Activated naive CD8-positive, alpha-beta T cell treated with anti-CD3 and anti-CD28 coated beads, Interleukin-2, amount 50 U/mL, for 16 hours (primary cell): ENCODE results near the gene HYAL3.
"Not testable (repeated sequence)": the region's sequence is repeated elsewhere in the genome, so short reads cannot be mapped to it uniquely, and the experiment has no call there.

ENCODE experiments used
- DNase-seq: peaks from one replicate; pipeline ENCODE4 v3.0.0-alpha.2; 2020; ENCODE audit warnings: low read depth, low spot score

HYAL3 gene

DNA sequence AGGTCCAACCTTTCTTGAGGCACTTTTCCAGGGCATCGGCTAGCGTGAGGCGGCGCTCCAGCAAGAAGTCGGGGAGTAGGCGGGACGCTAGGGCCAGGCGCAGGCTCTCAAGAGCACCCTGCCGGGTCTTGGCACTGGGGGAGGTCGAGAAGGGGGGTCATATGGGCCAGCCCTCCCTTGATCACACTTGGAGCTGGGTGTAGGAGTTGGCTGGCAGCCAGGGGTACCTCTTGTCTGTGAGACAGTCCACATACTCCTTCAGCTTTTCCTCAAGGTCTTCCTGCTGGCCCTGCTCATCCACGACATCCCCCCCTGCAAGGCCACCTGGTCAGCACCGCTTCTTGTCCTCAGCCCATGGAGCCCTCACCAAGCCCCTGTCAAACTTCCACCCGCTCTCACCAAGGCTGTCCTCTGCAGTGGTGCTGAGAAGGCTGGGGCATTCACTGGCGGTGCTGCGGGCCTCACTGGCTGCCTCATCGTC is 9.0 kb downstream of the HYAL3 start:
- DNase-seq = no peak

DNA sequence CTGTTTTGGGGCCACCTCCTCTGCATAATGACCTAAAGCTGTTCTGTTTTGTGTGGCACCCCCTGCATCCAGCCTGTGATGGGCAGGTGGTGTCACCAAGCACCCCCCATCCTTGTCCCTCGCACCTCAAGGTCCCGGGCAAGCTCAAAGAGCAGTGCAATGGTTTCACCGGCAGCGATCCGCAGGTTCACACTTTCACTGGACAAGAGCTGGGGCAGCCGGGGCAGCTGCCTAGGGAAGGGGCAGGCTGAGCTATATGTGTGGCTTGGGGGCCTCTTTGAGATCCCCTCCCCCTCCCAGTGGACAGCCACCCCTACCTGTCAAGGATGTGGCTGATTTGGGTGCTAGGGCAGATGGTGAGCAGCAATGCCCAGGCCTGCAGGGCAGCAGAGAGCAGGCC is 10.1 kb downstream of the HYAL3 start:
- no peak for DNase-seq

DNA sequence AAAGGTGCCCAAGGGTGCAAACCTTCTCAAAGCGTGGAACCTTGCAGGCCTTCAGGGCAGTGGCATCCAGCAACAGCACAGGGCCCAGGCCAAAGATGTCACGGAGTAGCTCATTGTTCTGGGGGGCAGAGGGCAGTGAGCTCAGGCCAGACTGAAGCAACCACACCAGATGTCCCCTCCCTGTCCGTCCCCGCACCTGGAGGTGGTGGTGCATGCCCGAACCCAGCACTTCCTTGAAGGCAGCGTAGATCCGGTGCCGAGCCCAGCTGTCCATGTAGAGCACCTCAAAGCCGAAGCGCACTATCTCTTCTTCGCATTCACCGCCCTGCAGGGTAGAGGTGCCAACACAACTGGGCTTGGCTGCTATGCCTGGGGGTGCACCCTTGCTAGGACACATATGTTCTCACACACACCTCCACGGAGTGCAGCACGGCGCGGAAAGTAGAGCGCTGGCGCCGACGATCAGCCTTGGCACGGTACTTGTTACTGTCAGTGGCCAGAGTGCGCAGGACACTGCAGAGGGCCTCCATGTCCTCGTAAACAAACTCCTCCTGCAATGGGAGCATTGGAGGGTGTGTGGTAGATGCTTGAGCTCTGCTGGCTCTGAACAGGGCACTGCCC is 10.7 kb downstream of the HYAL3 start:
- DNase-seq = no peak

DNA sequence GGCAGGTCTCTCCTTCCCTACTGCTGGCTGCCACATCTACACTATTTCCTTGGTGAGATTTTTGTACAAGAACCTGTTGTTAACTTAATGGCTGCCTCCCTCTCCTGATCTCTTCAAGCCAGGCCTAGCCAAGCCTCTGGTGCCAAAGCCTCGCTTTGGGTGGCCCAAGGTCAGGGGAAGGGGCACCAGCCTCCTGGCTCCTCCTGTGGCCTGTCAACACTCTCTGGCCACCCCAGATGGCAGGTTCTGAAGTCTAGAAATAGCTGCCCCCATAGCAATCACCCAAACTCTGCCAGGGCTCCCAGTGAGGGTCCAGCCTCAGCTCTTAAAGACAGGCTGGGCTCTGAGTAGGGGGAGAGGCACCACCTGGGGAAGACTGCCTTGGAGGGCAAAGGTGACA is 11.9 kb downstream of the HYAL3 start:
- no peak for DNase-seq

DNA sequence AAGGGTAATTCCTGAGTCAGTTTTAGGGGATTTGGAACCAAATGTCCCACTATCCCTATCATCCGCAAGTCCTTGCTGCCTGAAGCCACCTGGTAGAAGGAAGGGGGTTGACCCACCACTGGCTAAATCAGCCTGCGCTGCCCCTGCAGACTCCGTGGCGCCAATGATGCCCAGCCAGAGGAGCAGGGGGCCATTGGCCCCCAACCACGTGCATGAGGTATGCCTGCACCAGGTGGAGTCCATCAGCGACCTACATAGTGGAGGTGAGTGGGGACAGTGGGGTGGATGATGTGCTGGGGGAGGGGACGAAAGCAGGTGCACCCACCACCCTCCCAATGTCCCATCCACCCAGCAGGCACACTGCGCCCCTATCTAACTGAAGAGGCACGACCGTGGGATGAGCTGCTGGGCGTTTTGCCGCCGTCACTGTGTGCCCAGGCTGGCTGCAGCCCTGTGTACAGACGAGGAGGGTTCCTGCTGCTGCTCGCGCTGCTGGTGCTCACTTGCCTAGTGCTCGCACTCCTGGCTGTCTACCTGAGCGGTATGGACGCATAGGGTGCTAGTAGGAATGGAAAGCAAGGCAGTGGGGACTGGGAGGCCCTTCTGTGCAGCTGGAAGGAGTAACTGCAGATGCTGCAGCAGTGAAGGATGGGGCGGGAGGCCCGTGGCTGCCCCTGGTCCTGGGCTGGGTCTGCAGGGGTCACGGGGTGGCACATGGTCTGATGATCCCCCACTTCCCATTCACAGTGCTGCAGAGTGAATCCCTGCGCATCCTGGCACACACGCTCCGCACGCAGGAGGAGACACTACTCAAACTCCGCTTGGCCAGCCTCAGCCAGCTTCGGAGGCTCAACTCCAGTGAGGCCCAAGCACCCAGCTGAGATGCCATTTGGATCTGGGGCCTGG is 12.6 kb downstream of the HYAL3 start:
- DNase-seq = no peak

DNA sequence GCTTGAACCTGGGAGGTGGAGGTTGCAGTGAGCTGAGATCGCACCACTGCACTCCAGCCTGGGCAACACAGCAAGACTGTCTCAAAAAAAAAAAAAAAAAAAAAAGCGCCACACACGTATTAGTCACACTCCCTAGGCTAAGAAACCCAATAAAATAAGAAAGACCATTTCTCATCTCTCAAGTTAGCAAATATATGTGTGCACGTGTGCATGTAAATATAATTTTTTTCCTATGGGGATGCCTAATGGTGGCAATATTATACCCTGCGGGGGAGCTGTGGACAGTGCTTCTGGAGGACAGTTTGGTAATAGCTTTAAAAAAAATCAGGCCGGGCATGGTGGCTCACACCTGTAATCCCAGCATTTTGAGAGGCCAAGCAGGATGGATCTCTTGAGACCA is 15.1 kb downstream of the HYAL3 start:
- DNase-seq = not testable (repeated sequence)

DNA sequence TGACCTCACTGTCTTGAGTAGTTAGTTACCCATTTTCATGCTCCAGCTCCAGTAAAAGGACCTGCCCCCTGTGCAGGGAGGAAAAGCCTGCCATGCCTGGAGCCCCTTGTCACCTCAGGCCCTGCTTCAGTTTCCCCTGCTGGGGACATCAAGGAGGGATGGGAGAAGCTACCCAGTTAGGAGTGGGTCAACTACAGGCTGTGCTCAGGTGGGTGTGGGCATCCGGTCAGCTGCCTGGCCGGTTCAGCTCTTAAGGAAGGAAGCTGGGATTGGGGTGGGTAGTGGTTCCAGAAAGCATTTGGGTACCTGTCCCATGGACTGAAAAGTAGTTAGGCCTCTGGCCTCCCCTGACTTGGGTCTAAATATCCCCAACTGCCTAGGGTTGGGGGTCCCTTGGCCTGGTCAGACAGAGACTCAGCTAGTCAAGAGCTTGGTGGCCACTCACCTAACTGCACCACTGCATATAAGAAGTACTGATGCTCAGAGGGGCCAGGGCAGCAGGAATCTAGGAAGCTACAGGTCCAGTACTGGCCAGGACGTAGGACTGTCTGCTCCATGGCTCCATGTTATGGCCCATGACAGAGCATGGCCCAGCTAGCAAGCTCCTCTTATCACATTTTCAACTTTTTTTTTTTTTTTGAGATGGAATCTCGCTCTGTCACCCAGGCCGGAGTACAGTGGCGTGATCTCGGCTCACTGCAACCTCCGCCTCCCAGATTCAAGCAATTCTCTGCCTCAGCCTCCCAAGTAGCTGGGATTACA is 19.8 kb downstream of the HYAL3 start:
- DNase-seq = no peak

DNA sequence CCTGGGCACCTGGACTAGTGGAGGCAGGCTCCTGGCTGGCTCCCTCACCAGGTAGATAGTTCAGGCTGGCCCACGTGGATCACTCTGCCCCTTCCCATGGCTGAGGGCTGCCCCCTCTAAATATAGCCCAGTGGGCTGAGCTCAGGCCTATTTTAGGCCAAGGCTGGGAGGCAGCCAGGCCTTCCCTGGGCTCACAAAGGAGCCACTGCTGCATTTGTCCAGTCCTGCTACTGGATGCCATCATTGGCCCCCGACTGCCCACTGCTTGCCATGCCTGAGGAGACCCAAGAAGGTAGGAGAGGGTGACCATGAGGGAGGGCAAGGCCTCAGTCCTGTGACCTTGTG is 20.4 kb downstream of the HYAL3 start, which contains the start of gene LSMEM2:
TSS of gene LSMEM2 (plus strand) at position 208 of the 345 bp plus-strand sequence. CDS start at position 235, 27 bp downstream.
- no peak for DNase-seq

DNA sequence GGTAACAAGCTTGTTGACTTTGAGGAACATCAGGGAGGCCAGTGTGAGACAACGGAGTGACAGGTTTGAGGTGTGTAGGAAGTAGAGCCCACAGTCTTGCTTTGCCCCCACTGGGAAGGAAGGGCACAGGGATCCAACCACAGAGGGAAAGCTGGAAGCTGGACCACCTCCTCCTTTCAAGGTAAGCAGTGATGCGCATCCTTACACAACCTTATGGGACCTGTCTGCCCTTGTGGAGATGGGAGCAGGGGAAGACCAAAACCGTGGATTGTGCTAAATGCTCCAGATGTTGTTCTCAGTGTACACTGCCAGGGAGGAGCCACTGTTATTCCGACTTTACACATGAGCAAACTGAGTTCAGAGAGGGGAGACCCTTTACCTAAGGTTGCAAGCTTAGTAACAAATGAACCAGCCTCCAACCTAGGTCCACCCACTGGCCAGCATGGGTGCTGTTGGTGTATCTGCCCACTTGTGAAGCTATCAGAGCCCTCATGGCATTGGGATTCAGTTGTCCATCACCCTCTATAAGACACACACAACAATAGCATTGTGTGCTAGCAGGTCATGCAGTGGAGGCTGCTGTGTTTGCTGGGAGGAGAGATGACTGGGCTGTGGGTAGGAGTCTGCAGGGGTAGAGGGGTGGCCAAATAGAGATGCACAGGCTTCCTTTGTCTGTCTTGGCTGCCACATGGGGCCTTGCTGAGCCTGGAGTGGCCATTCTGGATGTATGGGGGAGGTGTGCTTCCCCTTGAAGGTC is 20.9 kb downstream of the HYAL3 start:
- DNase-seq = no peak

DNA sequence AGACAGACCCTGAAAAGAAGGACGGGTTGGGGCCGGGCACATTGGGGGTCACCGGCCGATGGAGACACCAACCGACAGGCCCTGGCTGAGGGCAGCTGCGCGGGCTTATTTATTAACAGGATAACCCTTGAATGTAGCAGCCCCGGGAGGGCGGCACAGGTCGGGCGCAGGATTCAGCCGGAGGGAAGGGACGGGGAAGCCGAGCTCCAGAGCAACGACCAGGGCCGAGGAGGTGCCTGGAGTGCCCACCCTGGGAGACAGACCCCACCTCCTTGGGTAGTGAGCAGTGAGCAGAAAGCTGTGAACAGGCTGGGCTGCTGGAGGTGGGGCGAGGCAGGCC is 22.5 kb downstream of the HYAL3 start:
- no peak for DNase-seq

DNA sequence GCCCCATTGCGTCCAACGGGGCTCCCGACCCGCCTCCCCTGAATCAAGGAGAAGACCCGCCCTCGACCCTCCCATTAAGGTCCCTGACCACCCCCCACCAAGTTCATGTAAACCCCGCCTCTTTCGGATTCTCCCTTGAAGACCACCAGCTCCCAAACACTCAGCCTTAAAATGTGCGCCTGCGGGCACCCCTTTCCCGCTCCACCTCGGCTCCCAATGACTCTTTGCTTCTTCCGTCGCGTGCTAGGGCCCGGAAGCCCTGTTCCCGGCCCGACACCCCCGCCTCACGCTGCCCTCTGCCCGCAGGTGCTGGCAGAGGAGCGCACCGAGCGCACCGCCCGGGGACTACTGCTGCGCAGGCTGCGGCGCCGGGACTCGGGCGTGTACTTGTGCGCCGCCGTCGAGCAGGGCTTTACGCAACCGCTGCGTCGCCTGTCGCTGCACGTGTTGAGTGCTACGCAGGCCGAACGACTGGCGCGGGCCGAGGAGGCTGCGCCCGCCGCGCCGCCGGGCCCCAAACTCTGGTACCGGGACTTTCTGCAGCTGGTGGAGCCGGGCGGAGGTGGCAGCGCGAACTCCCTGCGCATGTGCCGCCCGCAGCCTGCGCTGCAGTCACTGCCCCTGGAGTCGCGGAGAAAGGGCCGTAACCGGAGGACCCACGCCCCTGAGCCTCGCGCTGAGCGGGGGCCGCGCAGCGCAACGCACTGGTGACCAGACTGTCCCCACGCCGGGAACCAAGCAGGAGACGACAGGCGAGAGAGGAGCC is 23.0 kb downstream of the HYAL3 start:
- DNase-seq = no peak

DNA sequence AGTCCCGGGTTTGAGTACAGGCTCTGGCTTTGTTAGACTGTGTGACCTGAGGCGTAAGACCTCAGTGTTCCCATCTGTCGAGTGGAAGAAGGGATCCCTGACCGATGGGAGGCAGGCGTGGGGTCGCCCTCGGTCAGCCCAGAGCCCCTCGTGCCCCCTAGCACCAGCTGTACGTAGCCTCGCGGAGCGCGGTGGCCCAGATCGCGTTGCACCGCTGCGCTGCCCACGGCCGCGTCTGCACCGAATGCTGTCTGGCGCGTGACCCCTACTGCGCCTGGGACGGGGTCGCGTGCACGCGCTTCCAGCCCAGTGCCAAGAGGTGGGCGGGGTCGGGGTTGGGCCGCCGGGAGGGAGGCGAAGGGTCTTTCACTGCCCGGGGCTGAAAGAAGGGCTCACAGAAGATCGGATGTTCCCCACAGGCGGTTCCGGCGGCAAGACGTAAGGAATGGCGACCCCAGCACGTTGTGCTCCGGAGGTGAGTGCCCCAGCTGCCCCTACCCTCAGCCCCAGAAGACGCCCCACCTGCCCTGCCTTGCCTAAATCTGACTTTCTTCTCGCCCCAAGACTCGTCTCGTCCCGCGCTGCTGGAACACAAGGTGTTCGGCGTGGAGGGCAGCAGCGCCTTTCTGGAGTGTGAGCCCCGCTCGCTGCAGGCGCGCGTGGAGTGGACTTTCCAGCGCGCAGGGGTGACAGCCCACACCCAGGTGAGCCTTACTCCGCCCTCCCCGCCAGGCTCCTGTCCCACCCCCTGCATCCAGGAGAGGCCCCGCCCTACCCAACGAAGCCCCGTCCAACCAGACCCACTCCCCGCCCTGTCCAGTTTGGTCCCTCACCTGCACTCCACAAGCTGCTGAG is 23.8 kb downstream of the HYAL3 start:
- DNase-seq = no peak

DNA sequence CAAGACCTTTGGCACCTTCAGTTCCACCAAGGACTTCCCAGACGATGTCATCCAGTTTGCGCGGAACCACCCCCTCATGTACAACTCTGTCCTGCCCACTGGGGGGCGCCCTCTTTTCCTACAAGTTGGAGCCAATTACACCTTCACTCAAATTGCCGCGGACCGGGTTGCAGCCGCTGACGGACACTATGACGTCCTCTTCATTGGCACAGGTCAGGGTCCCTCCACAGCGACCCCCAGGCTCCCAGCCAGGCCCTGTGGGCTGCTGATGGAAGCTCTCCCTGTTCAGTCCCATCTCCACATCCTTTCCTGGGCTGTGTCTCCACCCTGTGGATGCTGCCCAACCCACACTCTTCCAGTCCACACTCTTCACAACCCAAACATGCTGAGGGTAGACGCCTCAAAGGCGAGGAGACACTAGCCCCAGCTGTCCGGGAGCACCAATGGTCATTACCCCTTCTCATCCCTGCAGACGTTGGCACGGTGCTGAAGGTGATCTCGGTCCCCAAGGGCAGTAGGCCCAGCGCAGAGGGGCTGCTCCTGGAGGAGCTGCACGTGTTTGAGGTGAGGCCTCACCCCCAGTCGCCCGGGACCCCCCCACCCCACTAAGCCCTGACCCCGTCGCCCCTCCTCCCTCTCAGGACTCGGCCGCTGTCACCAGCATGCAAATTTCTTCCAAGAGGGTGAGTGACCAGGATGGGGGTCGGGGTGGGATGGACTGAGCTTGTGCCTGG is 24.7 kb downstream of the HYAL3 start:
- DNase-seq = peak; percentile 53

DNA sequence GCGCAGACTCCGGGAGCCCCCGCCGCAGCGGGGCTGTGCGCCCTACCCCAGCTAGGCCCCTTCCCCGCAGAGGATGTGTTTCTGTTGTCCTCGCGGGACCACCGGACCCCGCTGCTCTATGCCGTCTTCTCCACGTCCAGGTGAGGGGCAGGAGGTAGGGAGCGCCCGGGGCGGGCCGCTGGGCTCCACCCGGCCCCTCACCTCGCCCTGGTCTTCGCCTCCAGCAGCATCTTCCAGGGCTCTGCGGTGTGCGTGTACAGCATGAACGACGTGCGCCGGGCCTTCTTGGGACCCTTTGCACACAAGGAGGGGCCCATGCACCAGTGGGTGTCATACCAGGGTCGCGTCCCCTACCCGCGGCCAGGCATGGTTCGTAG is 25.5 kb downstream of the HYAL3 start:
- DNase-seq = no peak

DNA sequence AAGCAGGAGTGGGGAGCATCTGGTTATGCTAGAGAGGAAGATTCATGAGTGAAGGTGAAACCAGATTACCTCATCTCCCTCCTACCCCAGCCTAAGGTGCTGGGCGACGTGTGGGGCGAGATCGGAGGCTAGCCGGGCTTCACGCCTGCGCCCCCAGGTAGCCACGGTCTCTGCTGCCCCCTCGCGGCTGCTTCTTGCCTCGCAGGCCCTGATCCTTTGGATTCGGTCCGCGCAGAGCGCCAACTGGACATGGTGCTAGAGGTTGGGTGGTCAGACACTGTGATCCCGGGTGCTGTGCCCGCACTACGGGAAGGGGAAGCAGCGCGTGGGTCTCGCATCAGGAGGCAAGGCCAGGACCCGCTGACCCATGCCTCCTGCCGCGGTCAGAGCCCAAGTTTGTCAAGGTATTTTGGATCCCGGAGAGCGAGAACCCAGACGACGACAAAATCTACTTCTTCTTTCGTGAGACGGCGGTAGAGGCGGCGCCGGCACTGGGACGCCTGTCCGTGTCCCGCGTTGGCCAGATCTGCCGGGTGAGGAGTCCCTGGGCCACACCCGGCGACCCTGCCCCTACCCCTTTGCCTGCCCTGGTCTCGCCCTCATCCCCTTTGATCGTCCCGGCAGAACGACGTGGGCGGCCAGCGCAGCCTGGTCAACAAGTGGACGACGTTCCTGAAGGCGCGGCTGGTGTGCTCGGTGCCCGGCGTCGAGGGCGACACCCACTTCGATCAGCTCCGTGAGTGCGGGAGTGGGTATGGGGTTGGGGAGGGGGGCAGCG is 26.1 kb downstream of the HYAL3 start:
- peak; percentile 76 for DNase-seq

DNA sequence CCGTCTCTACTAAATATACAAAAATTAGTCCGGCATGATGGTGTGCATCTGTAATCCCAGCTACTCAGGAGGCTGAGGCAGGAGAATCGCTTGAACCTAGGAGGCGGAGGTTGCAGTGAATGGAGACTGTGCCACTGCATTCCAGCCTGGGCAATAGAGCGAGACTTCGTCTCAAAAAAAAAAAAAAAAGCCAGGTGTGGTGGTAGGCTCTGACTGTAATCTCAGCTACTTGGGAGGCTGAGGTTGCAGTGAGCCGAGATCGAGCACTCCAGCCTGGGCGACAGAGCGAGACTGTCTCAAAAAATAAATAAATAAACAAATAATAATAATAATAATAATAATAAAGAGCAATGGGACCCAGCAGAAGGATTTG is 26.7 kb downstream of the HYAL3 start:
- DNase-seq = not testable (repeated sequence)

DNA sequence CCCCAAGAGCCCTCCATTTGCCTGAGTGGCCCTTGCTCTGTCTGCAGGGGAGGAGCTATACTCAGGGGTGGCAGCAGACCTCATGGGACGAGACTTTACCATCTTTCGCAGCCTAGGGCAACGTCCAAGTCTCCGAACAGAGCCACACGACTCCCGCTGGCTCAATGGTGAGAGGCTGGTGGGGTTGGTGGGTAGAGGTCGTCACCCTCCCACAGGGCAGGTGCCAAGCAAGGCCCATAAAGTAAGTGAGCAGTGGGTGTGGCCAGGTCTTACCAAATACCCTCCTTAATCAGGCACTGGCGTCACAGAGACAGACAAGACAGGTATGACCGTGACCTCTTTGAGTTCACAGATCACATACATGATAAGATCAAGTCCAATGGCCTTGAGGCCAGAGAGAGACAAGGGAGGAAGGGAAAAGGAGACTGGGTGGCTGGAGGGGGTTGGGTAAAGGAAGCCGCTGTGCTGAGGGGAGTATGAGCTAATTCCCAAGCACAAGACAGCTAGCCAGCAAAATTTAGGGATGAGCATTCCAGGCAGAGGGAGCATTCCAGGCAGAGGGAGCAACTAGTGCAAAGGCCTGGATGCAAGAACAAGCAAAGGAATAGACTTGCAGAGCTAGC is 27.8 kb downstream of the HYAL3 start:
- no peak for DNase-seq
